CD4-positive, alpha-beta T cell (primary cell): ENCODE results near the gene VGLL1. TPM values are rescaled to one million over a fixed set of nuclear protein-coding genes. Genes with fewer than 3 reads are reported as not detected.

ENCODE experiments used
- ATAC-seq: fragments of 200-7000 bp; cut with Tn5 transposase; one replicate; pipeline ENCODE4 v1.10.0; 2022; ENCODE audit warnings: mild to moderate bottlenecking; ENCODE audit not compliant: poor library complexity
- CTCF ChIA-PET: fragments of 350-600 bp; sonication (Branson Sonifier 250); formaldehyde crosslinking; loops from one replicate; lab custom pipeline; 2021; ENCODE audit warnings: antibody characterized with exemption, inconsistent platforms; lab: Charles Lee
- POLR2A ChIA-PET: fragments of 350-600 bp; sonication (Branson Sonifier 250); formaldehyde crosslinking; loops from one replicate; lab custom pipeline; 2021; ENCODE audit warnings: antibody characterized with exemption, inconsistent platforms; lab: Charles Lee
- DNase-seq, 14 experiments: peaks; one replicate each; pipeline ENCODE4 v3.0.0-alpha.2; 2013 to 2020; ENCODE audit warnings: mixed read lengths in 2 of 14
- H3K27ac ChIP-seq, 2 donors: one replicate each; pipeline versions ENCODE4 v1.5.1 to v1.7.0; 2013; ENCODE audit warnings: low read length in 2 of 2, low read depth in 1 of 2, mild to moderate bottlenecking in 1 of 2
- H3K27me3 ChIP-seq, 2 experiments: 1 replicate in 1 of 2; 2 replicates in 1 of 2; pipeline versions ENCODE4 v1.6.1 to v1.7.0; 2013; ENCODE audit warnings: low read length in 2 of 2, control low read depth in 1 of 2, mild to moderate bottlenecking in 1 of 2, moderate library complexity in 1 of 2; ENCODE audit not compliant: insufficient read depth in 2 of 2, control insufficient read depth in 1 of 2
- H3K36me3 ChIP-seq: one replicate; pipeline ENCODE4 v1.6.1; 2013; ENCODE audit warnings: low read length, control low read depth; ENCODE audit not compliant: insufficient read depth
- H3K4me1 ChIP-seq: one replicate; pipeline ENCODE4 v1.6.1; 2013; ENCODE audit warnings: low read length, control low read depth; ENCODE audit not compliant: insufficient read depth
- H3K4me3 ChIP-seq: one replicate; pipeline ENCODE4 v1.5.1; 2013; ENCODE audit warnings: mild to moderate bottlenecking, low read length, moderate library complexity
- H3K9me3 ChIP-seq, 2 experiments: 1 replicate in 1 of 2; 2 replicates in 1 of 2; pipeline versions ENCODE4 v1.6.1 to v1.7.0; 2013; ENCODE audit warnings: low read length in 2 of 2, mild to moderate bottlenecking in 2 of 2, control low read depth in 1 of 2, moderate library complexity in 1 of 2; ENCODE audit not compliant: control insufficient read depth in 1 of 2, insufficient read depth in 1 of 2
- H3K27ac Mint-ChIP-seq: one replicate; pipeline ENCODE4 v1.8.0; 2020; ENCODE audit warnings: mixed read lengths
- H3K27me3 Mint-ChIP-seq: one replicate; pipeline ENCODE4 v1.8.0; 2021; ENCODE audit warnings: mixed read lengths
- H3K36me3 Mint-ChIP-seq: one replicate; pipeline ENCODE4 v1.8.0; 2021; ENCODE audit warnings: low read depth, mixed read lengths
- H3K4me1 Mint-ChIP-seq: one replicate; pipeline ENCODE4 v1.8.0; 2021; ENCODE audit warnings: low read depth, mixed read lengths
- H3K4me3 Mint-ChIP-seq: one replicate; pipeline ENCODE4 v1.8.0; 2020; ENCODE audit warnings: mild to moderate bottlenecking, mixed read lengths
- H3K9me3 Mint-ChIP-seq: one replicate; pipeline ENCODE4 v1.8.0; 2020; ENCODE audit warnings: mixed read lengths
- intact Hi-C, 2 experiments: fragments of 100-400 bp; cut with DNase I in 1 of 2; cut with micrococcal nuclease in 1 of 2; formaldehyde crosslinking; loops; one replicate each; pipeline versions ENCODE4 v1.15.1 to v1.9.0; 2023 to 2025; cut with DNase I, micrococcal nuclease
- total RNA-seq, 174 experiments: library from RNA in 2 of 174; stranded (reverse) in 2 of 174; gene quantifications; one replicate each; pipeline ENCODE4 v1.2.3 and lab custom pipeline; 2021 to 2026
- TF ChIP-seq, protein P1 (sequence below): fragments of 200-600 bp; IDR thresholded peaks from one replicate; pipeline ENCODE4 v1.8.0; 2022; ENCODE audit warnings: antibody characterized with exemption, mild to moderate bottlenecking

Gene VGLL1
- total RNA-seq, 2 experiments from 2014 or later = not detected

DNA sequence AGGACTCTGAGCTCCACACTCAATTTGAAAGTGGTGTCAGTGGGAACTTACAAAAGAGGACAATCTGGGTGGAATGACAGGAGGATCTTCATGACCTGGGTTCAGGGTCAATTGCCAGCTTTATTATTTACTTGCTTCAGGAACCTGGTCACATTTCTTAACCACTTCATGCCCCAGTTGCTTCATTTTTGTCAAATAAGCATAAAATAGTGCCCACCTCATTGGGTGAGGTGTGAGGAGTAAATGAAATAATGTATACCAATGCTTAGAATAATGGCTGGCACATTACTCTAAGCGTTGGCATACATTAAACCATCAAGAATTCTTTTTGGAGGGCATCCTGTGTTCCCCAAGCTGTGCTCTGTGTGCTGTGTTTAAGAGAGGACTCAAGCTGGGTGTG is 19.4 kb downstream of the VGLL1 start:
- Histone ChIP-seq H3K4me3 (no peak overlapping the region), H3K4me1 (peaks cover 16% of the 10 kb centered on the region), H3K9me3 (no peaks in the 10 kb centered on the region), H3K27me3 (no peaks in the 10 kb centered on the region), H3K27ac (no peak overlapping the region), H3K36me3 (no peaks in the 10 kb centered on the region)
- H3K9me3 Mint-ChIP-seq = no peaks in the 10 kb centered on the region
- intact Hi-C loops = no loop called here
- DNase-seq (no peak), ATAC-seq (no peak)
- no peak overlapping the region for H3K27ac Mint-ChIP-seq
- H3K4me3 Mint-ChIP-seq = no peak overlapping the region
- H3K4me1 Mint-ChIP-seq = peaks cover 12% of the 10 kb centered on the region
- TF ChIP-seq, protein P1, sequence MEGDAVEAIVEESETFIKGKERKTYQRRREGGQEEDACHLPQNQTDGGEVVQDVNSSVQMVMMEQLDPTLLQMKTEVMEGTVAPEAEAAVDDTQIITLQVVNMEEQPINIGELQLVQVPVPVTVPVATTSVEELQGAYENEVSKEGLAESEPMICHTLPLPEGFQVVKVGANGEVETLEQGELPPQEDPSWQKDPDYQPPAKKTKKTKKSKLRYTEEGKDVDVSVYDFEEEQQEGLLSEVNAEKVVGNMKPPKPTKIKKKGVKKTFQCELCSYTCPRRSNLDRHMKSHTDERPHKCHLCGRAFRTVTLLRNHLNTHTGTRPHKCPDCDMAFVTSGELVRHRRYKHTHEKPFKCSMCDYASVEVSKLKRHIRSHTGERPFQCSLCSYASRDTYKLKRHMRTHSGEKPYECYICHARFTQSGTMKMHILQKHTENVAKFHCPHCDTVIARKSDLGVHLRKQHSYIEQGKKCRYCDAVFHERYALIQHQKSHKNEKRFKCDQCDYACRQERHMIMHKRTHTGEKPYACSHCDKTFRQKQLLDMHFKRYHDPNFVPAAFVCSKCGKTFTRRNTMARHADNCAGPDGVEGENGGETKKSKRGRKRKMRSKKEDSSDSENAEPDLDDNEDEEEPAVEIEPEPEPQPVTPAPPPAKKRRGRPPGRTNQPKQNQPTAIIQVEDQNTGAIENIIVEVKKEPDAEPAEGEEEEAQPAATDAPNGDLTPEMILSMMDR = no peak
- ChIA-PET CTCF (no interaction called here), POLR2A (no interaction called here)
- H3K36me3 Mint-ChIP-seq = no peaks in the 10 kb centered on the region
- no peaks in the 10 kb centered on the region for H3K27me3 Mint-ChIP-seq

DNA sequence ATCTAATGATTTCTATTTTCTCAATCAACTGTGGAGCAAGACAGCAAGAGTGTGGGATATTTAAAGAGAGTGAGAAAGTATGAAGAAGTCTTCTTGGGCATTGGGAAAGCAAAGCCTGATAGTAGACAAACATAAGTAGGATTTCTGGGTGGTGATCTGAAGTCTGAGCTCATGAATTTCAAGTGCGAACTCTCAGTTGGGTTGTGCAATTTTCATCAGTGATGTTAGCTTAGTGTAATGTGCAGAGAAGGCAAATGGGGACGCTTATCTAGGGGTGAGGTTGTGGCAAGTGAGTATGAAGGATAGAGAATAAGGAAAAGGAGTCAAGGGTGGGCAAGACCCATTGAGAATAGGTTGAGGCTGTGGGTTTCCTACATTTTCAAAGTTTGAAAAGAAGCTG is 23.7 kb downstream of the VGLL1 start:
- no peak overlapping the region for H3K4me3 ChIP-seq
- Mint-ChIP-seq H3K27me3 (no peaks in the 10 kb centered on the region), H3K36me3 (no peaks in the 10 kb centered on the region), H3K27ac (no peak overlapping the region), H3K9me3 (no peaks in the 10 kb centered on the region), H3K4me3 (no peak overlapping the region), H3K4me1 (no peaks in the 10 kb centered on the region)
- ChIA-PET POLR2A (interaction anchor here (0.5 kb wide), 1 partner anchor 104 kb away, joined by 3 read pairs; no protein-coding TSS in a partner anchor), CTCF (no interaction called here)
- H3K9me3 ChIP-seq = no peaks in the 10 kb centered on the region
- DNase-seq (no peak), ATAC-seq (no peak)
- TF ChIP-seq, protein P1 = no peak
- H3K36me3 ChIP-seq = no peaks in the 10 kb centered on the region
- H3K27ac ChIP-seq = no peak overlapping the region
- intact Hi-C loops = no loop called here
- H3K4me1 ChIP-seq = no peaks in the 10 kb centered on the region
- H3K27me3 ChIP-seq = no peaks in the 10 kb centered on the region

DNA sequence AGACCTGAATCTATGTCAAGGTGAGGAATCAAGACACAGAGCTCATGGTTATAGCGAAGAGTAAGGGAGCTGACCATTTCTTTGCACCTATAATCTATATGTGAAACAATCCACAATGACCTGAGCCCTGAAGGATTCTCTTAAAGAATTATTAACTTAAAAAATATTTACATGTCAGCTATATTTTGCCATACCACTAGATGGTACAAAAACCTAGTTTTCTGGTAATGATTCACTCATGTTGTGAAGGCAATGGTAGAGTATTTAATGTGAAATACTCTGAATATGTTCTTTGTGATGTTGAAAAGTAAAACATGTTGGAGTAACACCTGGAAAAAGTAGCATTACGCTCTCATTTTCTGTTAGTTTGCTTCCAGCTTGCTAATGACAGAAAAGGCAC is 40.0 kb downstream of the VGLL1 start:
- TF ChIP-seq, protein P1 = peak; percentile 27
- no peaks in the 10 kb centered on the region for H3K36me3 ChIP-seq
- Mint-ChIP-seq H3K4me1 (peaks cover 9% of the 10 kb centered on the region), H3K27me3 (no peaks in the 10 kb centered on the region), H3K36me3 (no peaks in the 10 kb centered on the region), H3K4me3 (peak overlapping the region; percentile 34), H3K9me3 (no peaks in the 10 kb centered on the region), H3K27ac (peak overlapping the region; percentile 17)
- ChIA-PET CTCF (interaction anchor here (0.9 to 1.2 kb wide), 4 partner anchors 11 to 123 kb away, joined by 3 to 7 read pairs (median 4); no protein-coding TSS in a partner anchor), POLR2A (interaction anchor here (0.6 to 1.3 kb wide), 6 partner anchors 13 to 208 kb away, joined by 3 to 4 read pairs (median 3); no protein-coding TSS in a partner anchor)
- no peak overlapping the region for H3K4me3 ChIP-seq
- ATAC-seq (peak; percentile 34), DNase-seq (peak in 3 of 14 experiments; percentile 28 to 36 (median 29))
- intact Hi-C loops = loop anchor here in 1 of 2 experiments (5.0 kb wide), 2 partner anchors 35 to 355 kb away; no protein-coding TSS in a partner anchor
- H3K27me3 ChIP-seq = no peaks in the 10 kb centered on the region
- no peaks in the 10 kb centered on the region for H3K9me3 ChIP-seq
- peaks cover 3% of the 10 kb centered on the region for H3K4me1 ChIP-seq
- no peak overlapping the region for H3K27ac ChIP-seq
